Keratinocyte (primary cell): ENCODE data around the gene GSTA1.

Source experiments
- EZH2 ChIP-seq: IDR thresholded peaks from one replicate; pipeline ENCODE4 v1.6.1; 2012; ENCODE audit warnings: inconsistent platforms, mild to moderate bottlenecking, low read length, moderate library complexity
- TF ChIP-seq, protein P1 (sequence below), 3 experiments: IDR thresholded peaks in 1 of 3; conservative IDR thresholded peaks in 1 of 3; optimal IDR thresholded peaks in 1 of 3; 2 replicates in 2 of 3; 3 replicates in 1 of 3; pipeline versions ENCODE3 to v1.5.1; 2011; ENCODE audit warnings: low read length in 3 of 3, mild to moderate bottlenecking in 3 of 3, moderate library complexity in 2 of 3, control low read depth in 1 of 3, inconsistent platforms in 1 of 3; ENCODE audit not compliant: insufficient read depth in 2 of 3; ENCODE audit errors: extremely low read depth in 1 of 3

DNA sequence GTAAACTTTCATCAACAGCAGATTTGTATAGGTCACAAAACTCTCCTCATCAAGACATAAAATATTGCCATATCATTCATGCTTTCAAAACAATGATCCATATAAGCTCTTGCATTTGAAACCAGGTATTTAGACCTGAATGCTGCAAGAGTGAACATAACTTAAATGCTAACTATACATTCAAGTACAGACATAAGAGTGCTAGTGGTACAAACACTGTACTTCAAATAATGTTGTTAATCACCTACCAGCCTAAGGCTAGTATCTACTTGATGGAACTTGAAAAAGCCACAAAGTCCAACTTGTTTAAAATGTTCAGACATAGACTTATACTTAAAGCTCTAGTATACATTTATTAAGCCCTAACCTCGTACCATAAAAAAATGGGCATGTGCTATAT is 24.4 kb downstream of the GSTA1 start:
- TF ChIP-seq, protein P1, sequence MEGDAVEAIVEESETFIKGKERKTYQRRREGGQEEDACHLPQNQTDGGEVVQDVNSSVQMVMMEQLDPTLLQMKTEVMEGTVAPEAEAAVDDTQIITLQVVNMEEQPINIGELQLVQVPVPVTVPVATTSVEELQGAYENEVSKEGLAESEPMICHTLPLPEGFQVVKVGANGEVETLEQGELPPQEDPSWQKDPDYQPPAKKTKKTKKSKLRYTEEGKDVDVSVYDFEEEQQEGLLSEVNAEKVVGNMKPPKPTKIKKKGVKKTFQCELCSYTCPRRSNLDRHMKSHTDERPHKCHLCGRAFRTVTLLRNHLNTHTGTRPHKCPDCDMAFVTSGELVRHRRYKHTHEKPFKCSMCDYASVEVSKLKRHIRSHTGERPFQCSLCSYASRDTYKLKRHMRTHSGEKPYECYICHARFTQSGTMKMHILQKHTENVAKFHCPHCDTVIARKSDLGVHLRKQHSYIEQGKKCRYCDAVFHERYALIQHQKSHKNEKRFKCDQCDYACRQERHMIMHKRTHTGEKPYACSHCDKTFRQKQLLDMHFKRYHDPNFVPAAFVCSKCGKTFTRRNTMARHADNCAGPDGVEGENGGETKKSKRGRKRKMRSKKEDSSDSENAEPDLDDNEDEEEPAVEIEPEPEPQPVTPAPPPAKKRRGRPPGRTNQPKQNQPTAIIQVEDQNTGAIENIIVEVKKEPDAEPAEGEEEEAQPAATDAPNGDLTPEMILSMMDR (optimal IDR thresholded peaks at IDR 0.05 in 1 of 3, IDR thresholded peaks at IDR 0.05 in 1 of 3, conservative IDR thresholded peaks at IDR 0.05 in 1 of 3; ENCODE audit: extremely low read depth in 1 of 3, insufficient read depth in 2 of 3, low read length in 3 of 3) = no peak
- no peak for TF ChIP-seq EZH2
